H9 (cell line): Measurements from ENCODE around the gene C19orf47. TPM values are rescaled to one million over a fixed set of nuclear protein-coding genes. Genes with fewer than 3 reads are reported as not detected.

Experiments
- DNase-seq: peaks from one replicate; pipeline ENCODE4 v3.0.0-alpha.2; 2017
- H2AFZ ChIP-seq: one replicate; pipeline ENCODE4 v1.6.1; 2013; ENCODE audit warnings: mild to moderate bottlenecking, low read length, control low read depth, moderate library complexity
- H2AK5ac ChIP-seq: 2 replicates; pipeline ENCODE4 v1.6.1; 2013; ENCODE audit warnings: low read length, control low read depth, mixed read lengths; ENCODE audit not compliant: insufficient read length
- H2BK120ac ChIP-seq: one replicate; pipeline ENCODE4 v1.6.1; 2013; ENCODE audit warnings: low read depth, mild to moderate bottlenecking, low read length, control low read depth, inconsistent platforms; ENCODE audit not compliant: poor library complexity, severe bottlenecking
- H2BK12ac ChIP-seq: 2 replicates; pipeline ENCODE4 v1.6.1; 2013; ENCODE audit warnings: low read length, control low read depth, mixed read lengths, low read depth; ENCODE audit not compliant: insufficient read length
- H2BK15ac ChIP-seq: 2 replicates; pipeline ENCODE4 v1.6.1; 2013; ENCODE audit warnings: low read depth, low read length, control low read depth
- H2BK20ac ChIP-seq: one replicate; pipeline ENCODE4 v1.6.1; 2013; ENCODE audit warnings: low read depth, mild to moderate bottlenecking, low read length, control low read depth, inconsistent platforms; ENCODE audit not compliant: poor library complexity, severe bottlenecking
- H2BK5ac ChIP-seq: 2 replicates; pipeline ENCODE4 v1.6.1; 2013; ENCODE audit warnings: low read length, control low read depth, mixed read lengths; ENCODE audit not compliant: insufficient read length
- H3K14ac ChIP-seq: 2 replicates; pipeline ENCODE4 v1.6.1; 2013; ENCODE audit warnings: low read length, control low read depth; ENCODE audit not compliant: insufficient read depth
- H3K18ac ChIP-seq: 2 replicates; pipeline ENCODE4 v1.6.1; 2013; ENCODE audit warnings: low read depth, mild to moderate bottlenecking, mixed read lengths, low read length, control low read depth; ENCODE audit not compliant: insufficient read length
- H3K23ac ChIP-seq: 2 replicates; pipeline ENCODE4 v1.6.1; 2013; ENCODE audit warnings: low read length, control low read depth, mixed read lengths, low read depth; ENCODE audit not compliant: insufficient read length
- H3K23me2 ChIP-seq: 2 replicates; pipeline ENCODE4 v1.6.1; 2013; ENCODE audit warnings: low read depth, mild to moderate bottlenecking, mixed read lengths, low read length, control low read depth; ENCODE audit not compliant: insufficient read length, poor library complexity, severe bottlenecking
- H3K27ac ChIP-seq: 2 replicates; pipeline ENCODE4 v1.5.1; 2013; ENCODE audit warnings: low read length, control low read depth, mixed read lengths, low read depth; ENCODE audit not compliant: insufficient read length
- H3K27me3 ChIP-seq: 2 replicates; pipeline ENCODE4 v1.6.1; 2013; ENCODE audit warnings: low read length, control low read depth, inconsistent platforms; ENCODE audit not compliant: insufficient read depth
- H3K4ac ChIP-seq: 2 replicates; pipeline ENCODE4 v1.6.1; 2013; ENCODE audit warnings: low read depth, mild to moderate bottlenecking, control low read depth, inconsistent platforms, low read length, moderate library complexity
- H3K4me1 ChIP-seq: 2 replicates; pipeline ENCODE4 v1.6.1; 2013; ENCODE audit warnings: low read length, control low read depth, inconsistent platforms; ENCODE audit not compliant: insufficient read depth
- H3K4me2 ChIP-seq: 2 replicates; pipeline ENCODE4 v1.6.1; 2013; ENCODE audit warnings: low read length, control low read depth, mixed read lengths; ENCODE audit not compliant: insufficient read length, insufficient read depth
- H3K56ac ChIP-seq: 2 replicates; pipeline ENCODE4 v1.6.1; 2013; ENCODE audit warnings: low read depth, mild to moderate bottlenecking, mixed read lengths, low read length, control low read depth; ENCODE audit not compliant: insufficient read length
- H3K79me1 ChIP-seq: 2 replicates; pipeline ENCODE4 v1.6.1; 2013; ENCODE audit warnings: low read depth, mild to moderate bottlenecking, moderate library complexity, low read length, control low read depth, inconsistent platforms; ENCODE audit not compliant: insufficient read depth, poor library complexity, severe bottlenecking
- H3K79me2 ChIP-seq: 2 replicates; pipeline ENCODE4 v1.6.1; 2013; ENCODE audit warnings: low read length, control low read depth, inconsistent platforms; ENCODE audit not compliant: insufficient read depth
- H3K9ac ChIP-seq: 2 replicates; pipeline ENCODE4 v1.6.1; 2013; ENCODE audit warnings: low read length, control low read depth, mixed read lengths; ENCODE audit not compliant: insufficient read length; ENCODE audit errors: extremely low read depth
- H3K9me3 ChIP-seq: one replicate; pipeline ENCODE4 v1.6.1; 2013; ENCODE audit warnings: low read depth, low read length, inconsistent platforms; ENCODE audit not compliant: control insufficient read depth
- H3T11ph ChIP-seq: one replicate; pipeline ENCODE4 v1.6.1; 2013; ENCODE audit warnings: mild to moderate bottlenecking, low read length, control low read depth, inconsistent platforms
- H4K20me1 ChIP-seq: one replicate; pipeline ENCODE4 v1.6.1; 2013; ENCODE audit not compliant: control insufficient read depth, insufficient read length, insufficient read depth
- H4K5ac ChIP-seq: 2 replicates; pipeline ENCODE4 v1.6.1; 2013; ENCODE audit warnings: low read depth, mild to moderate bottlenecking, mixed read lengths, low read length, control low read depth; ENCODE audit not compliant: insufficient read length
- H4K8ac ChIP-seq: replicated peaks from 2 replicates; pipeline ENCODE4 v1.6.1; 2013; ENCODE audit warnings: low read length, control low read depth, mixed read lengths, low read depth; ENCODE audit not compliant: insufficient read length
- H4K91ac ChIP-seq: 2 replicates; pipeline ENCODE4 v1.6.1; 2013; ENCODE audit warnings: low read depth, mild to moderate bottlenecking, moderate library complexity, mixed read lengths, low read length, control low read depth; ENCODE audit not compliant: insufficient read length
- H3K27ac Mint-ChIP-seq, 3 experiments: 2 replicates in 2 of 3; 3 replicates in 1 of 3; pipeline ENCODE4 v1.8.0; 2020 to 2021; ENCODE audit warnings: mixed read lengths in 3 of 3, mild to moderate bottlenecking in 1 of 3, moderate library complexity in 1 of 3
- H3K27me3 Mint-ChIP-seq: 2 replicates; pipeline ENCODE4 v1.8.0; 2021; ENCODE audit warnings: low read depth, mild to moderate bottlenecking, moderate library complexity, mixed read lengths
- H3K36me3 Mint-ChIP-seq, 3 experiments: 2 replicates in 2 of 3; 3 replicates in 1 of 3; pipeline ENCODE4 v1.8.0; 2020 to 2021; ENCODE audit warnings: low read depth in 3 of 3, mixed read lengths in 3 of 3; ENCODE audit not compliant: insufficient read depth in 1 of 3
- H3K4me1 Mint-ChIP-seq, 2 experiments: 2 replicates each; pipeline ENCODE4 v1.8.0; 2020; ENCODE audit warnings: mixed read lengths in 2 of 2
- H3K4me3 Mint-ChIP-seq, 2 experiments: 2 replicates in 1 of 2; 3 replicates in 1 of 2; pipeline ENCODE4 v1.8.0; 2020 to 2021; ENCODE audit warnings: mild to moderate bottlenecking in 2 of 2, mixed read lengths in 2 of 2, moderate library complexity in 1 of 2
- H3K9me3 Mint-ChIP-seq, 2 experiments: 2 replicates in 1 of 2; 3 replicates in 1 of 2; pipeline ENCODE4 v1.8.0; 2020; ENCODE audit warnings: mild to moderate bottlenecking in 2 of 2, mixed read lengths in 2 of 2, moderate library complexity in 1 of 2
- CTCF ChIP-seq: fragments of 200-600 bp; sonication (generic); conservative IDR thresholded peaks from 3 replicates; pipeline ENCODE4 v1.8.0; 2021; ENCODE audit warnings: antibody characterized with exemption, mild to moderate bottlenecking
- WGBS: extraction: QIAGEN DNeasy Blood & Tissue Kit; methylation state at CpG from one replicate; pipeline ENCODE4 v1.1.7; 2013; ENCODE audit warnings: missing lambda C conversion rate, low lambda C conversion rate, mixed read lengths; ENCODE audit not compliant: insufficient read length; ENCODE audit errors: extremely low coverage; 5-methylcytosine and 5-hydroxymethylcytosine counted together
- total RNA-seq: library from RNA; stranded (reverse); gene quantifications from 2 replicates; pipeline ENCODE4 v1.2.1, GENCODE V29; 2021

The C19orf47 gene
- total RNA-seq, 1 experiment from 2014 or later, result 19.4 TPM

DNA sequence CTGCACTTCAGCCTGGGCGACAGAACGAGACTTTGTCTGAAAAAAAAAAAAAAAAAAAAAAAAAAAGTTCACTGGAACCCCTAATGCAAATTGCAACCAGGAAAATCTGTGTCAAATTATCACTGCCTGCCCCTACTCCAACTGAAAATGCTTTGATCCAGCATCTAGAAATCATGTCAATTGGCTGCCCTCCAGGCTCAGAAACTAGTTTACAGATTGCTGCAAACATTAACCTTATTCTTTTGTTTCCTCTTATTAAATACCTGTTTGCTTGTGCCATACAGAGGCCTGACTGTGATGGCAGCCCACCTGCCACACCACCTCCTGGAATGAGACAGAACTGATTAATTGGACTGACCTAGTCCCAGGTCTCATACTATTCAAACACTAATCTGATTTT is 44.4 kb downstream of the C19orf47 start:
- Mint-ChIP-seq H3K27ac (no peak overlapping the region), H3K4me1 (peaks cover 9 to 13% of the 10 kb centered on the region in 2 experiments), H3K9me3 (no peaks in the 10 kb centered on the region), H3K36me3 (no peaks in the 10 kb centered on the region), H3K27me3 (peaks cover 2% of the 10 kb centered on the region; the same call in 1 of the 2 replicates), H3K4me3 (no peak overlapping the region)
- Histone ChIP-seq H2BK5ac (no peak overlapping the region), H4K20me1 (no peaks in the 10 kb centered on the region), H4K91ac (no peak overlapping the region), H3K18ac (no peak overlapping the region), H3K27ac (no peak overlapping the region), H3K4ac (no peak overlapping the region), H4K5ac (no peak overlapping the region), H3K79me2 (no peaks in the 10 kb centered on the region), H3K9ac (no peak overlapping the region), H3K23me2 (no peaks in the 10 kb centered on the region), H3K23ac (no peak overlapping the region), H2BK120ac (no peak overlapping the region), H3K27me3 (no peaks in the 10 kb centered on the region), H4K8ac (no peak overlapping the region), H3K56ac (no peak overlapping the region), H2BK12ac (no peak overlapping the region), H3T11ph (no peak overlapping the region), H2BK15ac (no peak overlapping the region), H2AK5ac (no peak overlapping the region), H2AFZ (no peak overlapping the region), H3K9me3 (no peaks in the 10 kb centered on the region), H3K4me2 (no peak overlapping the region), H2BK20ac (no peak overlapping the region), H3K79me1 (no peaks in the 10 kb centered on the region), H3K14ac (no peak overlapping the region), H3K4me1 (no peaks in the 10 kb centered on the region)
- no peak for DNase-seq
- no CpG with 5 or more reads among the region's 2 CpGs for WGBS
- TF ChIP-seq CTCF, result no peak
